ENCODE results near the gene SLC9A1.
A peak's percentile ranks its signal among the peaks of the same experiment; 100 is the strongest.

The SLC9A1 gene

DNA sequence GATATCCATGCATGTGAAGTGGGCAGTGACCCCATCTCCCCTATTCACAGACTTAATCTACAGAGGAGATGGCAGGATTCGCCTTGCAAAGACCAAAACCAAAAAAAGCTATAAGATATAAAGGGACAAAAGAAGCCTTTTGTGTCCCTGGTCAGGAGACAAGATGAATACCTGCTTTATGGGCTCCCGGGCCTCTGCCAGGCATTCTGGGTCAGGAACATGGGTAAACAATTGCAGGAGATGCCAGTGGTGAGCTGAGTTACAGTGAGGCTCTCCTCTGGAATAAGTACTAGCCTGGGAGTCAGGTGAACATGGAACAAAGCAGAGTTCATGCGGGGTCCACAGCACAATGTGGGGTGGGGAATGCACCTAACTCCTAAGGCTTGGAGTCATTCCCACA, 4.7 kb downstream of the SLC9A1 start:
- Histone ChIP-seq H3K9ac (ENCODE audit: low read length) (no peak overlapping the region), H3K4me3 (ENCODE audit: low read depth in 1 of 2, low read length in 2 of 2) (peak overlapping the region in 1 of 2 donors; percentile 2), H3K27ac (ENCODE audit: low read depth, low read length) (peak overlapping the region; percentile 46)

DNA sequence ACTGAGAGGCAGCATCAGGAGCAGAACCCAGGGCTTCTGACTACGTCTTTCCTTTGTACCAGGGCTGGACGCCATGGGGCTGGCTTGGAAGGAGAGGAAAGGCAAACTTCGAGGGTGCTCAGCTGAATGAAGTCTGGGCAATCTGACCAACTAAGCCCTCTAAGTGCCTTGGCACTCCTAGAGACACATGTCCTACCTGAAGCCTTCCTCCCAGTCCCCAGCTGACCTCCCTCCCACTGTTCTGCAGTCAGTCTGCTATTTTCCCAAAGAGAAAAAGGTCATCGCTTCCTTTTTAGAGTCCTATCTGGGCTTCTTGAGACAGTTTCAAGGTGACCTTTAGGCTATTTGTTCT, 5.2 kb downstream of the SLC9A1 start:
- Histone ChIP-seq H3K9ac (ENCODE audit: low read length) (no peak overlapping the region), H3K36me3 (ENCODE audit: insufficient read depth, low read length) (peaks cover 3% of the 10 kb centered on the region), H3K27me3 (ENCODE audit: control insufficient read depth in 1 of 2, insufficient read depth in 2 of 2, low read length in 2 of 2) (no peaks in the 10 kb centered on the region), H3K4me3 (ENCODE audit: low read depth in 1 of 2, low read length in 2 of 2) (peak overlapping the region in 1 of 2 donors; percentile 2), H3K9me3 (ENCODE audit: low read length) (no peaks in the 10 kb centered on the region), H3K4me1 (ENCODE audit: insufficient read depth, low read length) (peaks cover 80% of the 10 kb centered on the region), H3K27ac (ENCODE audit: low read depth, low read length) (peak overlapping the region; percentile 51)

More for the DNA sequence above, 4.7 kb downstream of the SLC9A1 start:
- peaks cover 75% of the 10 kb centered on the region for H3K4me1 ChIP-seq (ENCODE audit: insufficient read depth, low read length)
- H3K9me3 ChIP-seq (ENCODE audit: low read length), result no peaks in the 10 kb centered on the region
- no peaks in the 10 kb centered on the region for H3K27me3 ChIP-seq (ENCODE audit: control insufficient read depth in 1 of 2, insufficient read depth in 2 of 2, low read length in 2 of 2)
- peaks cover 3% of the 10 kb centered on the region for H3K36me3 ChIP-seq (ENCODE audit: insufficient read depth, low read length)

DNA sequence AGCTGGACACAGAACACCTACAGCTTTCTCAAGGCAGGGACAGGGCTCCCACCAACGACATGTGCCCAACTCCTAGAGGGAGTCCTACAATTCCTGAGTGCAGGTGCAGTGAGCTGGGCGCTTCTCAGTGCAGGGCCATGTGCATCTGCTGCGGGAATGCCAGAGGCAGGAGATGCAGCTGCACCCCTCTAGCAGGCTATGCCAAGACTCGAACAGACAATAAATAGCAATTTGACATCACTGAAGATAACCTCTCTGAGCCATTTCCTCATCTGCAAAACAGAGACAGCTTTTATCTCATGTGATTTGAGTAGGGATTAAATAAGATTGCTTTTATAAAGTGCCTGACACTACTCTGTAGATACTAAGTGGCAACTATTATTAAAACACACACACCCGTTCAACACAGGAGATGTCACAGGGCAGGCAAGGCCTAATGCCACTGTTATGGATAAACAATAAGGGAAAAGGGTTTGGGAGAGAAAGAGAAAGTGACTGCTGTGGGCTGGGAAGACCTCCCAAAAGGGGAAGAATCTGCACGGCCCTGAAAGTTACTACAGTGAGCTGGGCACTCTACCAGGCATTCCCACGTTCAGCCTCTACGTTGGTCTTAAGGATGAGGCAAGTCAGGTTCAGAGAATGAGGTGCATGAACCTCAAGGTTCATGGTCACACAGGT, 5.7 kb downstream of the SLC9A1 start:
- H3K4me1 ChIP-seq (ENCODE audit: insufficient read depth, low read length), result peaks cover 82% of the 10 kb centered on the region
- peak overlapping the region in 1 of 2 donors; percentile 1 for H3K4me3 ChIP-seq (ENCODE audit: low read depth in 1 of 2, low read length in 2 of 2)
- no peak overlapping the region for H3K9ac ChIP-seq (ENCODE audit: low read length)

DNA sequence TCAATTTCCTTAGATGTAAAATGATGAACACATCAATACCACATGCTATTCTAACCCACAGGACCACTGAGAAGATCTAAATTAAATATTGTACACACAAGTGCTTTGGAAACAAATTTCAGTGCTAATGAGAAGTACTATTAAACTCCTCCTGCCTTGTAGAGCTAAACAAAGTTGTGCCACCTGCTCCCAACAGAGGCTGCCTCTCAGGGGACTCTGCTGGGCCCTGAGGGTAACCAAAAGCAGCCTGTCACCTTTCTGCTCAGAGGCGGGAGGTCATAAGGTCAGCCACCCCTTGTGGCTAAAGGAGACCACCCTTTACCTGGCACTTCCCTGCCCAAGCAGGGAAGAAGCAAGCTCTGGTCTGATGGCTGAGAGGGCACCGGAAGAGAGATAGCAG, 6.3 kb downstream of the SLC9A1 start:
- Histone ChIP-seq H3K27me3 (ENCODE audit: control insufficient read depth in 1 of 2, insufficient read depth in 2 of 2, low read length in 2 of 2) (no peaks in the 10 kb centered on the region), H3K9ac (ENCODE audit: low read length) (no peak overlapping the region), H3K27ac (ENCODE audit: low read depth, low read length) (peak overlapping the region; percentile 51), H3K9me3 (ENCODE audit: low read length) (no peaks in the 10 kb centered on the region), H3K4me1 (ENCODE audit: insufficient read depth, low read length) (peaks cover 81% of the 10 kb centered on the region), H3K36me3 (ENCODE audit: insufficient read depth, low read length) (peaks cover 3% of the 10 kb centered on the region), H3K4me3 (ENCODE audit: low read depth in 1 of 2, low read length in 2 of 2) (no peak overlapping the region)

More for the DNA sequence above, 5.7 kb downstream of the SLC9A1 start:
- H3K9me3 ChIP-seq (ENCODE audit: low read length), result no peaks in the 10 kb centered on the region
- H3K36me3 ChIP-seq (ENCODE audit: insufficient read depth, low read length), result peaks cover 3% of the 10 kb centered on the region
- H3K27me3 ChIP-seq (ENCODE audit: control insufficient read depth in 1 of 2, insufficient read depth in 2 of 2, low read length in 2 of 2), result no peaks in the 10 kb centered on the region
- H3K27ac ChIP-seq (ENCODE audit: low read depth, low read length), result peak overlapping the region; percentile 51

DNA sequence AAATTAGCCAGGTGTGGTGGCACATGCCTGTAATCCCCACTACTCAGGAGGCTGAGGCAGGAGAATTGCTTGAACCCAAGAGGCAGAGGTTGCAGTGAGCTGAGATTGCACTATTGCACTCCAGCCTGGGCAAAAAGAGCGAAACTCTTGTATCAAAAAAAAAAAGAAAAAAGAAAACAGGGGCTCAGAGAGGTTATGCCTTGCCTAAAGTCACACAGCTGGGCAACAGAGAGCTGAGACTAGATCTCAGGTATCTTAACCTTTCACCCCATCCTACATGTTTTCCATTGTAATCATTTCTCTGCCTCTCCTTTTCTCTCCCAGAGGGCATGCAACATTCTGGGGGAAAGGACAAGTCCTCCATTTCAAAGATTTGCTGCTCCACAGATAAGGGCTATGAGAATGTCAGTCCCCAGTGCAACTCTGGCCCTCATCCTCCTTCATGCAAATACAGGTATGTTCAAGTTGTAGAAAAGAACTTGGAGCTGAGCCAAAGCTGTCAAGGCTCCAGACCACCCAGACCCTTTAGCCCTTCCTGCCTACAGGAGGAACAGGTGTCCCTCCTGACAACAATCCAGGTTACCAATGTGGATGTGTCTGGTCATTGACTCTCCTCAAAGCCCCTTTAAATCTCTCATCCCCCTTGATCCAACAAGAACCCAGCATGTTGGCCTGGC, 6.9 kb downstream of the SLC9A1 start:
- Histone ChIP-seq H3K4me3 (ENCODE audit: low read depth in 1 of 2, low read length in 2 of 2) (no peak overlapping the region), H3K9ac (ENCODE audit: low read length) (no peak overlapping the region), H3K4me1 (ENCODE audit: insufficient read depth, low read length) (peaks cover 81% of the 10 kb centered on the region), H3K36me3 (ENCODE audit: insufficient read depth, low read length) (peaks cover 3% of the 10 kb centered on the region), H3K27me3 (ENCODE audit: control insufficient read depth in 1 of 2, insufficient read depth in 2 of 2, low read length in 2 of 2) (no peaks in the 10 kb centered on the region), H3K9me3 (ENCODE audit: low read length) (no peaks in the 10 kb centered on the region), H3K27ac (ENCODE audit: low read depth, low read length) (no peak overlapping the region)

DNA sequence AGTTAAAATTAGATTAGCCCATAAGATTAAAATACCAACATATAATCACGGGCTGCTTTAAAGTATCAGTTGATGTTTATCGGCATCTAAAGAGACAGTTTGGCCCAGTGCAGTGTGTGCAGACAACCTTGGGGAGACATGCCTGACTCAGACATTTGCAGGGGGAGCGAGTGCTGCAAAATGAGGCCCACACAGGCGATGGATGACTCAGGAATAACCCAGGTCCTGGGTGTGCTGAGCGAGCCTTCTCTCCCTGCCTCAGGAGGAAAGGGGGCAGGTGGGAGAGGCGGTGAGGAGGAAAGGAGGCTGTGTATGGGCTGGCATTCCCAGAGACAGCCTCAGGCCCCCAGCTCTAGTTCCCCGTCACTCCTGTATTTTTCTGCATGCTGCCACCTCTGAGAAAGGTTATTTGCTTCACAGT, 9.0 kb downstream of the SLC9A1 start:
- Histone ChIP-seq H3K9me3 (ENCODE audit: low read length) (no peaks in the 10 kb centered on the region), H3K9ac (ENCODE audit: low read length) (peak overlapping the region; percentile 36), H3K4me1 (ENCODE audit: insufficient read depth, low read length) (peaks cover 83% of the 10 kb centered on the region), H3K36me3 (ENCODE audit: insufficient read depth, low read length) (peaks cover 3% of the 10 kb centered on the region), H3K27me3 (ENCODE audit: control insufficient read depth in 1 of 2, insufficient read depth in 2 of 2, low read length in 2 of 2) (no peaks in the 10 kb centered on the region), H3K27ac (ENCODE audit: low read depth, low read length) (peak overlapping the region; percentile 86), H3K4me3 (ENCODE audit: low read depth in 1 of 2, low read length in 2 of 2) (peak overlapping the region in 1 of 2 donors; percentile 10)

DNA sequence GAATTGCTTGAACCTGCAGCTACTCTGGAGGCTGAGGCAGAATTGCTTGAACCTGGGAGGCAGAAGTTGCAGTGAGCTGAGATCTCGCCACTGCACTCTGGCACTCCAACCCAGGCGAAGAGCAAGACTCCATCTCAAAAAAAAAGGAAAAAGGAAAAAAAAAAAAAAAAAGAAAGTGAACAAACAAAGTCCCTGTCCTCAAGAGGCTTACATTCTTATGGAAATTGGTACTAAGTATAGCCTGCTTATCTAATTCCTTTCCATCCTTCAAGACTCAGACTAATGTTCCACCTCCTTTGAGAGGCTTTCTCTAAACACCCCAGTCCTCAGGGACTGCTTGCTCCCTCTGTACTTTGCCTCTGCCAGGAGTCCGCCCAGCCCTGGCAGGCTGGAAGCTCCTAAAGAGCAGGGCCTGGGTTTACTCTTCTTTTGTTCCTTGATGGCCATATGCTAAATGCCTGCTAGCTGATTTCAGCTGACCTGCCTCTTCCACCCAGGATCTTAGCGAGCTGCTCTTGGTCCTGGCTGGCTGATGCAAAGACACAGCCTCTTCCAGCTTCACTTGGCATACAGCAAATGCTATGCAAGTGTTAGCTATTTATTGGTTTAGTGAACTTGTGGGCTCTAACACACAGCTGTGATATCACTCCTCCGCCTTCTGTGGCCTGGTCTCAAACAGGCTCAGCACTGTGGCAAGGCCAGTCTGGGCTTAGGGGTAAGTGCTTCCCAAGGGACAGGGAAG, 9.8 kb downstream of the SLC9A1 start:
- Histone ChIP-seq H3K4me1 (ENCODE audit: insufficient read depth, low read length) (peaks cover 74% of the 10 kb centered on the region), H3K9ac (ENCODE audit: low read length) (peak overlapping the region; percentile 36), H3K27ac (ENCODE audit: low read depth, low read length) (peak overlapping the region; percentile 86), H3K36me3 (ENCODE audit: insufficient read depth, low read length) (peaks cover 3% of the 10 kb centered on the region), H3K27me3 (ENCODE audit: control insufficient read depth in 1 of 2, insufficient read depth in 2 of 2, low read length in 2 of 2) (no peaks in the 10 kb centered on the region), H3K4me3 (ENCODE audit: low read depth in 1 of 2, low read length in 2 of 2) (no peak overlapping the region), H3K9me3 (ENCODE audit: low read length) (no peaks in the 10 kb centered on the region)

- no peak overlapping the region for H3K9ac ChIP-seq (ENCODE audit: low read length)
- peaks cover 65% of the 10 kb centered on the region for H3K4me1 ChIP-seq (ENCODE audit: insufficient read depth, low read length)
- H3K4me3 ChIP-seq (ENCODE audit: low read depth in 1 of 2, low read length in 2 of 2), result no peak overlapping the region
- H3K27me3 ChIP-seq (ENCODE audit: control insufficient read depth in 1 of 2, insufficient read depth in 2 of 2, low read length in 2 of 2), result no peaks in the 10 kb centered on the region
- peak overlapping the region; percentile 59 for H3K27ac ChIP-seq (ENCODE audit: low read depth, low read length)
- no peaks in the 10 kb centered on the region for H3K9me3 ChIP-seq (ENCODE audit: low read length)
- peaks cover 3% of the 10 kb centered on the region for H3K36me3 ChIP-seq (ENCODE audit: insufficient read depth, low read length)
Observed at GRCh38 chr1:27144049-27144748, 10.7 kb downstream of the SLC9A1 start.

DNA sequence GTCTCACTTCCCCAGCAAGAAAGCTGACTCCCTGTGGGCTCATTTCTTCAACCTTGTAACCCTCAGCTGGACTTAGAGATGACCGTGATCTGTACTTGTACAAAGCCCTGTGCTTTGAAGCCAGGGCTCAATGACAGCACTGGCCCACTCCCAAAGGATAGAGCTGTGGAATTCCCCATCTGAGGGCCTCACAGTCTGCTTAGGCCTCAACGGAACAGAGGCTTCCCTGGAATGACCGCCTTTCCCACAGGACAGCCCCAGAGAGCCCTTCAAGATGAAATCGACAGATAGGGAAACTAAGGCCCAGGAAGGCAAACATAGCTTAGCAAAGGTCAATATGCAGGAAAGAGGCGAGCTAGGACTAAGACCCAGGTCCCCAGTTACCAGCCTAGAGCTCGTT, 11.5 kb downstream of the SLC9A1 start:
- peak overlapping the region; percentile 59 for H3K27ac ChIP-seq (ENCODE audit: low read depth, low read length)
- peaks cover 64% of the 10 kb centered on the region for H3K4me1 ChIP-seq (ENCODE audit: insufficient read depth, low read length)
- no peak overlapping the region for H3K4me3 ChIP-seq (ENCODE audit: low read depth in 1 of 2, low read length in 2 of 2)
- H3K9ac ChIP-seq (ENCODE audit: low read length), result no peak overlapping the region
- H3K27me3 ChIP-seq (ENCODE audit: control insufficient read depth in 1 of 2, insufficient read depth in 2 of 2, low read length in 2 of 2), result no peaks in the 10 kb centered on the region
- H3K36me3 ChIP-seq (ENCODE audit: insufficient read depth, low read length), result peaks cover 3% of the 10 kb centered on the region
- H3K9me3 ChIP-seq (ENCODE audit: low read length), result no peaks in the 10 kb centered on the region

GRCh38 chr1:27142464-27142863, 12.5 kb downstream of the SLC9A1 start:
- H3K4me1 ChIP-seq (ENCODE audit: insufficient read depth, low read length), result peaks cover 69% of the 10 kb centered on the region

More at GRCh38 chr1:27142464-27142863, 12.5 kb downstream of the SLC9A1 start:
- Histone ChIP-seq H3K27me3 (ENCODE audit: control insufficient read depth in 1 of 2, insufficient read depth in 2 of 2, low read length in 2 of 2) (no peaks in the 10 kb centered on the region), H3K4me3 (ENCODE audit: low read depth in 1 of 2, low read length in 2 of 2) (no peak overlapping the region), H3K36me3 (ENCODE audit: insufficient read depth, low read length) (peaks cover 3% of the 10 kb centered on the region), H3K9me3 (ENCODE audit: low read length) (no peaks in the 10 kb centered on the region), H3K9ac (ENCODE audit: low read length) (no peak overlapping the region), H3K27ac (ENCODE audit: low read depth, low read length) (peak overlapping the region; percentile 28)

All from muscle layer of colon (tissue), 2 donors.